GM19467 (cell line): ENCODE data around the gene TNS4.

Source experiments
- ATAC-seq: cut with Tn5 transposase; IDR thresholded peaks from one replicate; pipeline ENCODE4 v1.9.1; 2021; ENCODE audit warnings: mild to moderate bottlenecking, moderate library complexity; ENCODE audit not compliant: unreplicated experiment

Gene TNS4

DNA sequence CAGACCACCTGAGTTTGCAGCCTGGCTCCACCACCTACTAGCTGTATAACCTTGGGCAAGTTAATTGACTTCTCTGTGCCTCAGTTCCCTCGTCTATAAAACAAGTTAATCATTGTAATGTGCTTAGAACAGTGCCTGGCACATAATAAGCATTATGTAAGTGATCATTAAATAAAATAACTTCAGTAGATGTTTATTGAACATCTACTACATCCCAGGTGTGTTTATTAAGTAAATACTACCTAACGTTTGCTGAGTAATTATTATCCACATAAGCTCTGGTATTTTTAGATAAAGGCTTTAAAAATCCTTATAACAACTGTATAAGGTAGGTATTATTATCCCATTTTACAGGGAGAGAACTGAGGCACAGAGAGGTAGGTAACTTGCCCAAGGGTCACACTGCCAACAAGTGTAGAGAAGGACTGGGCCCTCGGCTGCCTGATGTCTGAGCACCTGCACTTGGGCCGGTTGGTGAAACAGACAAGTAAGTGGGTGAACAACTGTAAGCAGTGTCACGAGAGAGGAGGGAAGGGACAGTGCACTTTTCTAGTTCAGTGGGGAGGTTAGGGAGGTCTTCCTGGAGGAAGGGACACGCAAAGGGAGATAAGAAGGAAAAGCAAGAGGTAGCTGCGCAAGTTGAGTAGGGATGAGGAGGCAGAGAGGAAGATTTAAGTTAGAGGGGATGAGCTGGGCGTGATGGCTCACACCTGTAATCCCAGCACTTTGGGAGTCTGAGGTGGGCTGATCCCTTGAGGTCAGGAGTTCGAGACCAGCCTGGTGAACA is 4.6 kb downstream of the TNS4 start:
- no peak for ATAC-seq

DNA sequence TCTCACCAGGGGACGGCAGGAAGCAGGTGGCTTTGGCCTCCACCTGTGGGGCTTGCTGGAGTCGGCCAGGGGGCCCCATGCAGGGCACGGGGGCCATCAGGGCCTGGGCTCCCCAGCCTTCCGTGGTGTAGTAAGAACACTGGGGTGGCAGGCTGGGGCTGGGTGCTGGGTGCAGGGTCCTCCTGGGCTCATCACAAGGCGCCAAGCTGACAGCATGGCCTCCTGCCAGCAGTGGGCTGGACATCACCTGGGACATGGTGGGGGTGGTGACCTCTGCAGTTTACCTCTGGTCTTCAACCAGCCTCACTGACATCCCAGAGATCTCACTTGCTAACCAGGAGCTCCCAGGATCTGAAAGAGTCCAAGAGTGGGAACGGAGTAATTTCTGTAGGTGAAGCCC is 5.3 kb downstream of the TNS4 start:
- ATAC-seq: no peak

DNA sequence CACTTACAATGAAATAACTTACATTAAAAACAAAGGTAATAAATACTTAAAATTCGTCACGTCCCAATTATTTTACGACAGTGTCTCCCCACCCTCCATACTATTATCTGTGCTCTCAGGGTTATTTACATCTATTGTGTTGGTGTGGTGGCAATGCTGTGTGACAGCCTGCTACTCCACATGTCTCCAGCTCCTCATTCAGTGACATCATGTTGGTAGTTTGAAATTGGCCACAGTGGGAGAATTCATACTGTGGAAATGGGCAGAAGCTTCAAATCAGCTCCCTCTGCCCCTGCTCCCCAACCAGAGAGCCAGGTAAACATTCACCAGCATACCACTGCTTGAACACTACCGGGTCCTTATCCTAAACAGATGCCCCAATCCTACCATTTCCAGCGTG is 6.3 kb downstream of the TNS4 start:
- ATAC-seq: no peak

DNA sequence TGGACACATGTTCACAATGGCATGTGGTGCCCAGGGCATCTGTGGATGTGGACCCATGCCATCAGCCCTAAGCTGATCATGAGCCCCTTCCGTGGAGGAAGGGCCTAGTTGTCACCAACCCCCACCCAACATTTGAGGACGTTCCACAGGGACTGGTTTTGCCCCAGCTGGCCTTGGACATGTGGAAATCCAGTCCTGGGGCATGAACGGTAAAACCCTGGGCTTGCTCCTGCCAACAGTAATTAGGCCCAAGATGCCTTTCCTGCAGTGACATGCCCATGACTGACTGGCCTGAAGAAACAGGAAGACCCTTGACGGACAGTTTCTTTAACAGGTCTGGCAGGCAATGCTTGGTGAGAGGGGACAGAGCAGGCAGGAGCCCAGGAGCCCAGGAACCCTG is 7.7 kb downstream of the TNS4 start:
- no peak for ATAC-seq

DNA sequence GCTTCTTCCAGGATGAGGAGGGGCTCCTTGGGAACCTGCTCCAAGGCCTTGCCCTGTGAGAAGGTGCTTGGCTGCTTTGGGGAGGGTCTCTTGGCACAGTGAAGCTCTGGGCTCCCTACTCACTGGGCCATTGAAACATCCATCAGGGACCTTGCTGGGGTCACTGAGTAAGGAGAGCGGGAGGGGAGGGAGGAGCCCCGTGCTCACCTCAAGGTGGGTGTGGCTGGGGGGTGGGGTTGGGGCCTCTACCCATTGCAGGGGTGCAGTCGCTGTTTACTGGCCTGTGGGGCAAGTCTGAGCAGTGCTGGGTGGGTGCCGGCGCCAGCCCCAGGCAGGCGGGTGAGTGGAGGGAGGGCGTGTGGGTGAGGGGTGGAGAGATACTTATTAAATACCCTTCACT is 9.9 kb downstream of the TNS4 start:
- ATAC-seq: no peak

DNA sequence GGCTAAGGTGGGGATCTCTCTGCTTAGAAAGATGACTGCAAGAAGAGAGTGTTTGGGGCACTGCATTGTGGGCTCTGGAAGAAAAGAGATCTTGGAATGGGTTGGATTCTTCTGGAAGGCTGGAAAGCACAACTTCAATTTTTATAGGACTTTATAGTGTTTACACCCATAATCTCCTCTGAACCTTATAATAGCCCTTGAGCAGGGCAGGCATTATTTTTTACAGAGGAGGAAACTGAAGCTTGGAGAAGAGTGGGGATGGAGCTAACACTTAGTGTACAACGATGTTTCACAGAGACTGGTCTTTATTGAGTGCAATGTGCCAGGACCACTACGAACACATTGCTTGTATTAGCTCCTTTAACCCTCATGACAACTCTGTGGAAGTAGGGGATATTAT is 10.4 kb downstream of the TNS4 start:
- no peak for ATAC-seq

DNA sequence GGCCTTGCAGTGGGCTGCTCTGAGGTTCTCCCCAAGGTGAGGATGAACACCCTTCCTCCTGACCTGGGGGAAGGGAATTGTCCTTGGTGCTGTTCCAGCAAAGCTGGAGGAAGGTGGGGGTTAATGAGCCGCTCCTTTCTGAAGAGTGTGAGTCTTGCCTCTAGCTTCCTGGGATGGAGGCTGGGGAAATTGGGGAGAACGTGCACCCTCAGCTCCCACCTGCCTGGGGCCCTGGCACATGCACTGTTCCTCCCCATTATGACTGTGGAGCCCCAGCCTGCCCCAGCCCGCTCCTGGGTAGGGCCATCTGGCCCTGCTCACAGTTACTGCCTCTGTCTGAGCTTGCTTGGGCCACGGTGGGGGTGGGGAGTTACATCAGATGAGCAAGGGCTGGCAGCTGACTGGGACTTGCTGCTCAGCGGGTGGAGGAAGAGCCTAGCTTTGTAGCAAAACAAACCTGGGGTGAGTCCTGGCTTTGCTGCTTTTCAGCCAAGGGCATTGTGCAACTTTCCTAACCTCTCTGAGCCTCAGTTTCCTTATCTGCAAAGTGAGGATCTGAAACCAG is 11.1 kb downstream of the TNS4 start:
- no peak for ATAC-seq

DNA sequence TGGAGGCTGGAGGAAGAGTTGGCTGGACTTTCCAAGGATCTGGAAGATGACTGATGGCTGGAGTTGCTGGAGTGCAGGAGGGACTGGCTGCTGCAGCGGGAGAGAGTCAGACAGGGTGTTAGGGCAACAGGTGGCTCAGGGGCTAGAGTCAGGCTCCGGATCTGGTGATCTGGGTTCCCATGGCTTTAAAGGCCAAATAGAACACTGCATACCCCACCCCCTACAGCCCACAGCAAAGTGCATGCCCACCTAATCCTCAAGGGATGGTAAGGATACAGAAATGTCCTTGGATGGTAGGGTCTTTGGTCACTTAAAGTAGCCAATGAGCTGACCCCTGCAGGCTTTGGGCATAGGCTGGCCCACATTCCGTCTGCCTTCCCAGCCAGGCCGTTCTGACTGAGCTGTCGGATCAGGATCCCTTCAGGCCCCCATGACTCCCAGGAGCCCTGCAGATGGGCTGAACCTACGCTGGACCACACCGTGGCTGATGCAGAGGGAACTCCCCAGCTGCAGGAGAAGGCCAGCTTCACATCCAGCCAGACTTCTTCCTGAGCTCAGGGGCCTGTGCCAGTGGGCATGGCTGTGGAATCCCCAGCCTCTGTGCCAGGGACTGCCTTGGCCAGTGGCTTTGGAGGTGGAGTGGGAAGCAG is 13.9 kb downstream of the TNS4 start:
- ATAC-seq: no peak

DNA sequence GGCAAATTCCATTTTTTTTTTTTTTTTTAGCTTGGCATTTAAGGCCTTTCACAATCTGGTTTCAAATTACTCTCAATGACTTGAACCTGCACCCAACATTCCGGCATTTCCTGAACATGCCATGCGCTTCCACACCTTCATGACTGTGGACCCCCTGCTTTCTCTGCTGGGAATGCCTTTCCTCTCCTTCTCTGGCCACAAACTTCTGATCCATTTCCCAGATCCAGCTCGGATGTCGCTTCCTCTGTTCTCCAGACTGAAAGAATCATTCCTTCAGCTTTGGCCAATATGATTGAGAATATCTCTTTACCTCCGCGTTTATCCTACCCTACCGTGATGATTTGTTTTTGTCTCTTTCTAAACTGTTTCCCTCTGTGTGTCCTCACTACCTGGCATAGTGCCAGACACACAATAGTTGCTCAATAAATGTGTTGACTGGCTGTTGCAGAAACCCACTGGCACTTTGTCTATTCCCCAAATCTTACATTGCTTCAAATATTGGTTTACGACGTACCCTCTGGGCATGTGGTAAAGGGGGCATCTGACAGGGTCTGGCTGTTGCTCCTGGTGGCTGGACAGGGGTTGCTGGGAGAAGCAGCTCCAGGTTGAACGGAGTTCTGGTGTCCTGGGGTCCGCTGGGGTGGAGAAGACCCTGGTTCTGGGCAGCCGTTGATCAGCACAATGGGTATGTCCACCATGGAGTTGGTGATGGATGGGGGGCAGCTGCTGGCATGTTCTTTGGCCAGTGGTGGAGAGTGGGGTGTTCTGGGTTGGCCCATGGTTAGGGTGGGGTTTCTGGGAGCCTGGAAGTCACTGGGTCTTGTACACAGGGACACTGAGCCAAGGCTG is 14.7 kb downstream of the TNS4 start:
- no peak for ATAC-seq

DNA sequence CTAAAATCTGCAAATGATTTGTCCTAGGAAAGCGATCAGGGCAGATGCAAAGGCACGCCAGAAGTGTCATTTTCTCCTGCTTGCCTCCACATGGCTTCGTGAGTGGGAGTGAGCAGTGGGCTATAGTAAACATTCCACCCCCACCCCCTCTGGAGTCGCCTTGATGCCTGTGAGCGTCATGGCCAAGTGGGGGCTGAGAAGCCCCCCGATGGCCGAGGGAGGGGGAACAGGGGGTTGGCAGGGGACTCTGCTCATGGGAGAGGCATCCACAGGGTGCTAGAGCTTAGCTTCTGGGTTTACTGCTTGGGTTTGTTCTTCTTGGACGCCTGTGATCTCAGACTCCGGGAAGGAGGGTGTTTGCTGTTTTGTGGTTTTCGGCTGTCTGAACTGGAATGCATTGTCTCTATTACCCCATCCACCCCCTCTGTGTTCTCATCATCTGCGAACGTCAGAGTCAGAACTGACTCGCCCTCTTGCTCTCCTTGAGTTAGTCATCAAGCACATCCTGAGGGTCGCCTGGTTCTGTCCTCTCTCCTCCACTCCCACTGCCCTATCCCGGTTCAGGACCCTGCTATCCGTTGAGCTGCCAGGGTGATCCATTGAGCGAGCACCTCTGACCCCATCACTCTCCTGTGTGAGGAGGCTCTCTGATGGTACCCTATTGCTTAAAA is 15.4 kb downstream of the TNS4 start:
- ATAC-seq: no peak

DNA sequence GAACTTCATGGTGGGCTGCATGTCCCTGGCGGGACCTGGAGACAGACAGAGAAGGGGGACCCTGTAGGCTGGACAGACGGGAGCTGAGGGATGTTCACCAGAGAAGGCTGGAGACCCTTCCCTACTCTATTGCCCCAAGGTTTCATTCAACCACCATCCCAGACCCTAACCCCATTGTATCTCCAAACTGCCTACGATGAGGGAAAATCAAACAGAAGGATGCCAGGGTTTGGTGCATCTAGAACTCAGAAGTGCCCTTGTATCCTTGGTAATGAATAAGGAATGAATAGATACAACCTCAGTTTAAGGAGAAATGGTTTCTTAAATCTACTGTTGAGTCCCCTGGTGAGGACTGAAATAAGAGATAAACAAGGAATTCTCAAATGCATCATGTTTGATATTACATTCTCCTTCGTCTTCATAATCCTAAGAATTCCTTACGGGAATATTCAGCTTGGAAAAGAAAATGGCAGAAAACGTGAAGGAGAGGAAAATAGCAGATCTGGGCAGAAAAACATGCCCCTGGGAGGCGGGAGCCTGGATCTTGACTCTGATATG is 16.4 kb downstream of the TNS4 start:
- no peak for ATAC-seq

DNA sequence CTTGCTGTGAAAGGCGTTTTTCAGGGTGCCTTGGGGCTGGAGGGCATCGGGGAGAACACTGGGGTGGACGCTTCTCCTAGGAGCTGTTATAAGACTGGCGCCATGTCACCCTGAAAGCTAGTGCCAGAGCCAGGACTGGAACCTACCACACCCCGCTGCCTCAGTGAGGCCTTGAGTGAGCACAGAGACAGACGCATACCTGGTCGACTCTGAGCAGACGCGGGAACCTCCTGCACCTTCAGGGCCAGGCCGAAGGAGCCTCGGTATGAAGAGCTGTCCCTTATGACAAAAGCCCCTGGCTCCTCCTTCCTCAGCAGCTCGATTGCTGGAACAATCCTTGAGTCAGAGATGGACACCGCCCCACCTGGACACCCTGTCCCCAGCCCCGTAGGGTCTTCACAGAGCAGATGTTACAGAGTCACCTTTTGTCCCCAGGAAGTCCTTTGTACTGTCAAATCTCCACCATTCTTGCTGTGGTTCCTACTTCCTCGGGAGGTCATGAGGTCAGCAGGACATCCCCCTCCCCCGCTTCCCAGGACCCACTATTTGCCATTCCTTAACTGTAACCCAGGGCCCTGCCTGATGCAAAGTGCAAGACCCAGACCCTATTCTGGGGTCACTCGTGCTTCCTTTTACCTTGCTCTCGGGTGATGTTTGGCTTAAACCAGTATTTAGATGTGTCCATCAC is 17.0 kb downstream of the TNS4 start:
- no peak for ATAC-seq

DNA sequence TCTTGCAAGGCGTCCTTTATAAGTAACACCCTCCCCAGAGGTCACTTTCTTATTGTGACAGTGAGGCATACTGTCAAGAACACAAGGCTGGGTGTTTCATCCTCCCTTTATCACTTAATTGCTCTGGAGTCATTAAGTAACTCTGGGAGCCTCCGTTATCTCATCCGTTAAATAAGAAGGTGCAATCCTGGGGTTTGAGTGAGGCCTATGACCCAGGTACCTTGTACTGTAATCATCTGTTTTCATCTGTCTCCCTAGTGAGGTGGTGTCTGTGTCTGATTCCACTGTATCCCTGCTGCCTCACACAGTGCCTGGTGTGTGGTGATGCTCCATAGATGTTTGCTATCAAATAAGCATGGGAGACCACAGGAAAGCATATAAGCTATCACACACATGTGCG is 17.7 kb downstream of the TNS4 start:
- no peak for ATAC-seq

DNA sequence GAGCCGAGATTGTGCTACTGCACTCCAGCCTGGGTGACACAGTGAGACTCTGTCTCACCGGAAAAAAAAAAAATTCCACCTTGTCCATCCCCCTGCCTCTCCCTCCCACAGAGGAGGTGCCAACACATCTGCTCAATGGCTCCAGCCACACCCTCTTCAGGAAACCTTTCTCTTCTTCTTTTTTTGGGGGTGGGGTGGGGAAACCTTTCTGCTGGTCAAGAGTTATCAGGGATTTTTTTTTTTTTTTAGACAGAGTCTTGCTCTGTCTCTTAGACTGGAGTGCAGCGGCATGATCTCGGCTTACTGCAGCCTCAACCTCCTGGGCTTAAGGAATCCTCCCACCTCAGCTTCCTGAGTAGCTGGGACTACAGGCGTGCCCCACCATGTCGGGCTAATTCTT is 18.7 kb downstream of the TNS4 start:
- no peak for ATAC-seq

DNA sequence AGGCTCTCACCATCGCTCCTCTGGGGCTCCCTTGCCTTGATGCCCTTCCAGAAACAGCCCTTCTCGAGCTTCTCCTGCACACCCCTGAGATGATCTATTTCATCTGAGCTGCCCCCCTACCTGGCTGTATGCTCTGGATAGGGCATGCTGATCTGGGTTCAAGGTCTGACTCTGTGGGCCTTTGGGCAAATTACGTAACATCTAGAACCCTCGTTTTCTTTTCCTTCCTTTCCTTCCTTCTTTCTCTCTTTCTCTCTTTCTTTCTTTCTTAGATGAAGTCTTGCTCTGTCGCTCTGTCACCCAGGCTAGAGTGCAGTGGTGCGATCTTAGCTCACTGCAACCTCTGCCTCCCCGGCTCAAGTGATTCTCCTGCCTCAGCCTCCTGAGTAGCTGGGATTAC is 20.3 kb downstream of the TNS4 start:
- no peak for ATAC-seq

DNA sequence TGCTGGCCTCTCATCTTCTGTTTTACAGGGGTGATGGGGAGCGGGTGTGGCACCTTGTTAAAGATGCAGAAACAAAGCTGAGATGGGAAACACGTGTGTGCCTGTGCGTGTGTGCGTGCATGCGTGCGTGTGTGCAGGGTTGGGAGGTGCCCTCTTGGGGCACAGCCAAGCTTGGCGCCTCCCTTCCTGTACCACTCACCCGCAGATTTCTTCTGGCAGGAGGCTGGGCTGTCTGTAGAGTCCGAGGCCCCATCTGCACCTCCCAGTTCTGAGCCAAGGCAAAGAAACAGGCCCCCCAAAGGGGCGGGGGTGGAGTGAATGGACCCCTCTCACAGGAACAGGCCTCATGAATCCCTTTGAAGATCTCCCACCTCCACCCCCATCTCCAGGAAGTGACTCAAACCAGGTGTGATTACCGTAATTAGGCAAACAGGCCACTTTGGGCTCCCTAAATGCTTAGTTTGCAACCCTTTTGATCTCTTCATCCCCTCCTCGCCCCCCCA is 20.9 kb downstream of the TNS4 start:
- no peak for ATAC-seq

DNA sequence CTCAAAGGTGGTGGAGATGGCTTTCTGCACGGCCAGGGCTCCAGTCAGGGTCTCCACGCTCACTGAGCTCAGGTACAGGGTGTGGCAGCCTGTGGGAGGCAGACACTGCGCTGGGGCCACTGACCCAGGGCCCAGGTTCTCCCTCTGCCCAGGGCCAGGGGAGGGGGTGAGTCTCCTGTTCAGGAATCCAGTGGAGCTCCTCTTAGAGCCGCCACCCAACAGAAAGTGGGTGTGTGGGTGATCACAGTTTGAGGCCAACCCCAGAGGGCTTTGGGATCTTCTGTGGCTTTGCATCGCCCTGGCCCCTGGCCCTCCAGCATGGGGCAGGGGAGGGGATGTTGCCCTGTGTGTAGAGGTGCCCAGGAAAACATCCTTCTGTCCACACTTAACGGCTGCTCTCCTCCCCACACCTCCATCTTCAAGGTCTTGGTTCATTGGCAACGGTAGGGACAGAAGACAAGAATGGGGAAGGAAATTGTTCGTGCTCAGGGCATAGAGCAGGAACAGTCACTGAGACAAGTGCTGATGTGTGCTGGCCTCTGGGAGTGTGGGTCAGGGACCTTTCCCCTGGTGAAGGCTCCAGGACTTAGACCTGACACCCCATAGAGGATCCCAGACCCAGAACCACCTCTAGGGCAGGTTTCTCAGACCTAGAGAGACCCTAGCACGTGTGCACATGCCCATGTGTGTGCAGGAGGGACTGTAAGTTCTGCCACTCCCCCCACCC is 21.5 kb downstream of the TNS4 start:
- no peak for ATAC-seq

DNA sequence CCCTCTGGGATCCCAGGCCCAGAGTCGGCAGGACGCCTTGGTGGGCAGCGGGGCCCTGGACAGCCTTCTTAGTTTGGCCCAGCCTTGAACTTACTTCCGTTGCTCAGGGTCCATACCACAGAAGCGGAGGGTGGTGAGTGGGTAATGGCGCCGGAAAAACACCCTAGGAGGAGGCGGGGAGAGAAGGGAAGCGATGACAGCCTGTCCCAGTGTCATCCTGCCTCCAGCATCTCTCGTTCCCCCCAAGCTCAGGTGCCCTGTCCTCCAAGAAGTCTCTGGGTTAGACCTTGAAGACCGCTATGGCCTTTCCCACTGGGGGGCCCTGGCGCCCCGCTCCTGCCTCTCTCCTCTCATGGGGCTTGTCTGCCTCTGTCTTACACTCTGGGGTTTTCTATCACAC is 22.9 kb downstream of the TNS4 start:
- ATAC-seq: no peak

DNA sequence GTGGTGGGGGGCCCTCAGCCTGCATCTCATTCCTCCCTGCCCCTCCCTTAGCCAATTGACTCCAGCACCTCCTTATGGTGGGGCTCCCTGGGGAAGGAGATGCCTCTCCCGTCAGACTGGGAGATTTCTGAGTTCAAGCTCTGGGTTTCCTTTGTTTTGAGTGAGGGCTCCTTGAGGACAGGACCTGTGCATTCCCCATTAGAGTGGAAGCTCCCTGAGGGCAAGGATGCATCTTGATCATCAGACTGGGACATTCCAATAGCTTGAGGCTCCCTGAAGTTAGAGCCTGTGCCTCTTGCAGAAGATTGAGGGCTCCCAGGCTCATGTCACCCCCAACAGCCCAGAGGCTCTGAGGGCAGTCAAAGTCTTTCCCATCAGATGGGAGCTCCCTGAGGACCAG is 23.6 kb downstream of the TNS4 start:
- no peak for ATAC-seq
